Stimulated activated CD4-positive, alpha-beta T cell treated with anti-CD3 and anti-CD28 coated beads, Interleukin-15, amount 100 ng/mL, for 24 hours (primary cell): Measurements from ENCODE around the gene VIP.
"Not testable (repeated sequence)": the region's sequence is repeated elsewhere in the genome, so short reads cannot be mapped to it uniquely, and the experiment has no call there.

ENCODE experiments used
- DNase-seq: peaks from one replicate; pipeline ENCODE4 v3.0.0-alpha.2; 2020

The VIP gene

GRCh38 chr6:152750694-152751093 lies at the start of gene VIP:
TSS of gene VIP (plus strand) at chr6:152750797. CDS start at chr6:152752178, 1,381 bp downstream.
- DNase-seq: no peak

GRCh38 chr6:152701081-152701862 lies 49.3 kb upstream of the VIP start:
- no peak for DNase-seq

DNA sequence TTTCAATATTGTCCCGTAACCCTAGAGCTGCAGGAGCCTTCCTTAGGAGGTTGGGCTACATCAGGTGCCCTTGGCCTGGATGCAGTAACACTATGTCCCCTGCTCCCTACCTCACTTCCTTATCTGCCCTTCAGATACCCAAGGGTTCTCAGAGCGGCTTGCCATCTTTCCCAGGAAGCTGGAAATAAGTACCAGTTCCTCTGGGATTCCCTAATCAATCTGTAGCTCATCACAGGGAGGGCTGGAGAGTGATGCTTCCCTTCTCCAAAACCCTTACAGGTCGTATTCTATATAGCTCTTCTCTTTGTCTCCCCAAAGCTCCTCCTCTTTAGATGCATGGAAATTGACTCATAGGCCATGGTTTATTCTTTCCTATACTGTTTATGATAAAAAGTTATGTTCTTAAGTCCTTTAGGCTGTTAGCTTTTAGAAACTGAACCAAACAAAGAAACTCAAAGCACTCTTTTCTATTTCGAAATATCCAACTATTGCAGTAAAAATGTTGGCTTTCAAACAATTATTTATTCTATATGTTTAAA lies 48.7 kb upstream of the VIP start:
- DNase-seq: no peak

GRCh38 chr6:152703750-152704149 lies 46.8 kb upstream of the VIP start:
- DNase-seq: not testable (repeated sequence)

- no peak for DNase-seq
Observed at GRCh38 chr6:152705327-152705726, 45.3 kb upstream of the VIP start.

DNA sequence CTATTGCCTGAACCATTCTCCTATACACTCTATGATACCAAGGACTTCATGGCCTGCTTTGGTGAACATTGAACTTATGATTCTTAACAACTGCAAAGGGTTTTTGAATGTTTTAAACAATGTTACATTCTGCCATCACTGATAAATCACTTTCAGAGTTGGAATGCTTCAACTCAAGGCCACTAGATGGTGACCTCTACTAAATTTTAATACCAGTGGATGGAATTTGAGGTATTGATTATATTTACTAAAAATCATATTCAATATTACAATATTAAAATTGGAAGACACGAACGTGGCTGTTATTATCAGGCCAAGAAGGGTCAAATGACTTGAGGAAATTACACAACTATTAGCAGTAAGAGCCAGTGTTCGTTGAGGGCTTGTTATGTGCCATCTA lies 34.3 kb upstream of the VIP start:
- DNase-seq: no peak

- DNase-seq: no peak
Observed at GRCh38 chr6:152720974-152721373, 29.6 kb upstream of the VIP start.

- no peak for DNase-seq
Observed at GRCh38 chr6:152721956-152722355, 28.6 kb upstream of the VIP start.

- DNase-seq: no peak
Observed at GRCh38 chr6:152723398-152723797, 27.2 kb upstream of the VIP start.

DNA sequence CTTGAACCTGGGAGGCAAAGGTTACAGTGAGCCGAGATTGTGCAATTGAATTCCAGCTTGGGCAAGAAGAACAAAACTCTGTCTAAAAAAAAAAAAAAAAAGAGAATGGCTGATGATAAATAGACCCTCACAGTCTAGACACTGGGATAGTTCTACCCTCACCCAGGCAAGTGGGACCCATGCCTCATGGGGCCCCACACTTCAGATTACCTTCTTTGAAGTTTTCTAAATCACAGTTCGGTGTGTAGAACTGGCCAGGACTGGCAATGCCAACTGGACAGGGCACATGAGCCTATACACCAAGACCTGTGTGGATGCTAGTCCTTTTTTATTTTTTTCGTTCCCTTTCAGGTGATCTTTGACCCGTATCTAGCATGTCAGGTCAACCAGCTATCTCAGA lies 24.3 kb upstream of the VIP start:
- DNase-seq: no peak

DNA sequence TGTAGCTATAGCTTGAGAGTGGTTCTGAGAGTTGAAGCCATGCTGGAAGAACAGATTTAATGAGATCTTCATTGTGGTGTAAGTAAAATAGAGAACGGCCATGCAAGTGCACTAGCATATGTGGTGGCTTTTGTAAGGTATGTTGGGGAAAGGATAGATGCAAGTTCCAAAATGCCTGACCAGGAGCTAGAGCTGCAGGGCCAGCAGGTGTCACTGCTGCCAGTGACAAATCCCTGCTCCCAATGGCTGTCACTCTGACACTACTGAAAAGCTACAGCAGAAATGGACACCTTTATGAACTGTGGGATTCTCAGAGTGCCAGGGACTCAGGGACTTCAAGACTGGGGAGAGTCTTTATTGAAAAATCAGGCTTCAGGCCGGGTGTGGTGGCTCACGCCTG lies 23.1 kb upstream of the VIP start:
- DNase-seq: no peak

GRCh38 chr6:152734630-152735029 lies 16.0 kb upstream of the VIP start:
- DNase-seq: no peak

- no peak for DNase-seq
Observed at GRCh38 chr6:152736687-152737273, 13.8 kb upstream of the VIP start.

DNA sequence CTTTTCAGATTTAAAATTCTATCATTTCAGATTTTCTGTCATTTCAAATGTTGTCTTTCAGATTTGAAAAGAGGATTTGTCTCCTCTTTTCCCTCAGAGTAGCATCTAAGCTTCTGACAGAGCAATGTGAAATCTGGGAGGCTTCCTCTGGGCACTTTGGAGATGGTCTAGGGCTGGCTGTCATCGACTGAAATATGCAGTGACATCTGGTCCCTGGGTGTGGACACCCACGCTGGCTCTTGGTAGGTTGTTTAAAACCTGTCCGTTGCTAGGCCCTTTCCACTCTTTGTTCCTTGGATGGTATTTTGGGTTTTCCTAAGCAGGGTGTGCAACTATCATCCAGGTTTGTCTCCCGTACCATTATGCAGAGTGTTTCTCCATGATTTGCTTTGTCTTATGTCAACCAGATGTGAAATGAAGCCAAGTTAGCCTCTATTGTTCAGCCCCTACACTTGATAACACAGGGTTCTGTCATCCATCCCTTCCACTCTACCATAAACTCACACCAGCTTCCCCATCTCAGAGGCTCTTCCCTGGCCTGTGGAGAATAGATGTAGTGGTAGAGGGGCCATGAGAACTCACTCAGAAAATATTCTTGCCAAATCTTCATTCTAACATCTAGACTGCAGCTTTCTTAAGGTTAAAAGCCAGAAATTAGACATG lies 5.0 kb upstream of the VIP start:
- no peak for DNase-seq

- DNase-seq: no peak
Observed at GRCh38 chr6:152746172-152746553, 4.4 kb upstream of the VIP start.

GRCh38 chr6:152748843-152749242 lies 1.8 kb upstream of the VIP start:
- DNase-seq: no peak

DNA sequence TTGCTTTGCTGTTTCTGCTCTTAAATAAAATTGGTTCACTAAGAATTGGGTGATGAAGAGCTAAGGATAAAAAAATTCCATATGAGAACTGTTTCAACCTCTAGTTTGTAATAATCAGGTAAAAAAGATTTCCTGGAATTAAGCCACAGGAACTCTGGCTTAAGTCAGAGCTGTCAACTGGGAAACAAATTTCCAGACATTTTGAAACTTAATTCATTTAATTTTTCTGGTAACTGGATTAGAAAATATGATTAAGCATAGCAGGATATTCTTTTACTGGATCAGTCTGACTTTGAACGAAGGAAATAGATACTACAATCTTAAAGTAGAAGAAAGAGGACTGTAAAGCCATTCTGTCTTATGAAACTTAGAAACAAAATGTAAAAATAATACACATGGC lies 1.3 kb upstream of the VIP start:
- no peak for DNase-seq

DNA sequence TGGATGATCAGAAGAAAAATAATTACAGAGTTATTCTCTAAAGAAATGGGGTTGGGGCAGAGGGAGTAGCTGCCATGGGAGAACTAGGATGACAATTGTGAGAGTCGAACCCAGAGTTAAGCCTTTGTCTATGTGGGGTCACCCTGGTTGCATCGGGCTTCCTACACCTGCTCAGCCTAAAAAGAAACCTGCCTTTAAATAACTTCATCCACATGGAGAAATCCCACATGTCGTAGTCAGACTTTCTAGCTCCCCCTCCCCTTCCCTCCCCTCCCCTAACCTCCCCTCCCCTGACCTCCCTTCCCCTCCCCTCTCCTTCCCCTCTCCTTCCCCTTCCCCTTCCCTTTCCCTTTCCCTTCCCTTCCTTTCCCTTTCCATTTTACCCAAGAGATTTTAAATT lies 14.7 kb downstream of the VIP start:
- no peak for DNase-seq

DNA sequence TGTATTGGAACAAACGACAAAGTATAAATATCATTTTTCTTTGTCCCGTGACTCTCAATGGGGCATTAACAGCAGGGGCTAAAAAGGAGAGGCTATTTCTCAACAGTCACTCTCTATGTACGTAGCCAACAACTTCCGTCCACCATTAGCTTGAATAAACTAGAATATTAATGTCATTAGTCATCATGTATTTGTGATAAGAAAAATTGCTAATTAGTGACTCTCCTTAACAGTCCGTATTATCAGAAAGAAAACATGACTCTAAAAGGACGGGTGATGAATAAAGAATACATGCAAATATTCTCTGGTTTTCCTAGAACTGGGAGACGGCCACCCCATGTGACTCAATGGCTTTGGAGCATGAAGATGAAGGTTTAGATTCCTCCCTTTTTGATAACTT lies 18.6 kb downstream of the VIP start:
- DNase-seq: no peak

DNA sequence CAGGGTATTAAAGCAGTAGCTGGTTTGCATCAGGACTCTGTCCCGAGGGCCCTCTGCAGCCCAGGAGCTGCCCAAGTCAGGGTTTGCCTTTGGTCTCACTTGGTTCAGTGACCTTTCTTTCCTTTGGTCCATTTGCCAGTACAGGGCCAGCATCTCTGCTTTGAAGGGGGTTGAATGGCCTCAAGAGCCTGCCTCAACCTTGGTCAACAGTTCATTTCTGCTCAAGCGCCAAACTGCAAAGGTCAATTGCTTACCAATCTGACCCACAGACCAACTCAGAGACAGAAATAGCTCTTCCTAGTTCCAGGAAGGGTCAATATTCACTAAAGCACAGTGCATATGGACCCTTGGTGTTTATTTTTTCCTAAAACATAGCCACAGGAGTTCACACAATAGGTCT lies 19.4 kb downstream of the VIP start:
- no peak for DNase-seq

GRCh38 chr6:152771061-152771687 lies 20.6 kb downstream of the VIP start:
- no peak for DNase-seq

DNA sequence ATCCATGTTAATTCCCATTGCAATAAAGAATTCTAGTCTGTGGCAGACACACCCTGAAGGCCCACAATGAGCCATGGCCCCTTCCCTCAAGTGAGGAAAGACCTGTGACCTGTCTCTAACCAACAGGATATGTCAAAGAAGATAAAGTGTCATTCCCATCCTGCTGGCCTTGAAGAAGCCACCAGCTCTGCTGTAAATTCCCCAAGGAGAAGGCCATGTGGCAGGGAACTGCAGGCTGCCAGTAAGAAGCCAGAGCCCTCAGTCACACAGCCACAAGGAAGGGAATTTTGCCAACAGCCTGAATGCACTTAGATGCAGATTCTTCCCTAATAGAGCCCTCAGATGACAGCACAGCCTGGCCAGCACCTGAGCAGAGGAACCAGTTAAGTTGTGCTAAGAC lies 24.8 kb downstream of the VIP start:
- no peak for DNase-seq

DNA sequence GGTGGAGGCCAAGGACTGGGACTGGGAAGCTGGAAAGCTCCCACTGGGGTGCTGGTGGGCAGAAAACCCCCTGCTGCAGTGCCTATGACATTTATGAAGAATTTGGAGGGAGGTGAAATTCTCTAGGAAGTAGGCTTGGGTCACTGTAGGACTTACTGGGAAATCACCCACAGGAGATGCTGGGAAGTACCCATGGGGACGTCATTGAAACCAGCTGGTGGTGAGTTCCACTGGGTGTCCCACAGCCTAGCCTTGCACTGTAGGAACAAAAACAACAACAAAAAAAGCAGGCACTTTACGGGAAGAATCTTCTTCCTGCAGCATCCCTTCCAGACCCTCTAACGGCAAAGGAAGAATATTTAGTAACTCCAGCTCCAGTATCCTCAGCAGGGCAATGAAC lies 26.2 kb downstream of the VIP start:
- DNase-seq: no peak
